Measurements from ENCODE around the gene SLC39A1.

- TF ChIP-seq CTCF (conservative IDR thresholded peaks at IDR 0.05; ENCODE audit: low read length) = no peak
- TF ChIP-seq EZH2phosphoT487 (IDR thresholded peaks at IDR 0.05; ENCODE audit: borderline replicate concordance, low read depth, low read length) = no peak
Observed at GRCh38 chr1:153941826-153942725, 21.3 kb downstream of the SLC39A1 start.
